Measurements from ENCODE around the gene RPRD2.

- TF ChIP-seq CTCF (IDR thresholded peaks at IDR 0.05; ENCODE audit: insufficient read depth, low read length) (no peak), POLR2AphosphoS5 (IDR thresholded peaks at IDR 0.05; ENCODE audit: low read depth) (no peak), GABPA (IDR thresholded peaks at IDR 0.05; ENCODE audit: low read depth) (no peak)
- TF ChIP-seq, protein P1, sequence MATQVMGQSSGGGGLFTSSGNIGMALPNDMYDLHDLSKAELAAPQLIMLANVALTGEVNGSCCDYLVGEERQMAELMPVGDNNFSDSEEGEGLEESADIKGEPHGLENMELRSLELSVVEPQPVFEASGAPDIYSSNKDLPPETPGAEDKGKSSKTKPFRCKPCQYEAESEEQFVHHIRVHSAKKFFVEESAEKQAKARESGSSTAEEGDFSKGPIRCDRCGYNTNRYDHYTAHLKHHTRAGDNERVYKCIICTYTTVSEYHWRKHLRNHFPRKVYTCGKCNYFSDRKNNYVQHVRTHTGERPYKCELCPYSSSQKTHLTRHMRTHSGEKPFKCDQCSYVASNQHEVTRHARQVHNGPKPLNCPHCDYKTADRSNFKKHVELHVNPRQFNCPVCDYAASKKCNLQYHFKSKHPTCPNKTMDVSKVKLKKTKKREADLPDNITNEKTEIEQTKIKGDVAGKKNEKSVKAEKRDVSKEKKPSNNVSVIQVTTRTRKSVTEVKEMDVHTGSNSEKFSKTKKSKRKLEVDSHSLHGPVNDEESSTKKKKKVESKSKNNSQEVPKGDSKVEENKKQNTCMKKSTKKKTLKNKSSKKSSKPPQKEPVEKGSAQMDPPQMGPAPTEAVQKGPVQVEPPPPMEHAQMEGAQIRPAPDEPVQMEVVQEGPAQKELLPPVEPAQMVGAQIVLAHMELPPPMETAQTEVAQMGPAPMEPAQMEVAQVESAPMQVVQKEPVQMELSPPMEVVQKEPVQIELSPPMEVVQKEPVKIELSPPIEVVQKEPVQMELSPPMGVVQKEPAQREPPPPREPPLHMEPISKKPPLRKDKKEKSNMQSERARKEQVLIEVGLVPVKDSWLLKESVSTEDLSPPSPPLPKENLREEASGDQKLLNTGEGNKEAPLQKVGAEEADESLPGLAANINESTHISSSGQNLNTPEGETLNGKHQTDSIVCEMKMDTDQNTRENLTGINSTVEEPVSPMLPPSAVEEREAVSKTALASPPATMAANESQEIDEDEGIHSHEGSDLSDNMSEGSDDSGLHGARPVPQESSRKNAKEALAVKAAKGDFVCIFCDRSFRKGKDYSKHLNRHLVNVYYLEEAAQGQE (IDR thresholded peaks at IDR 0.05; ENCODE audit: insufficient replicate concordance, low read depth): no peak
Measured at GRCh38 chr1:150404465-150404864, 40.5 kb downstream of the RPRD2 start.
